Measurements from ENCODE around the gene TOMM6. TPM values are rescaled to one million over a fixed set of nuclear protein-coding genes. Genes with fewer than 3 reads are reported as not detected.

Gene TOMM6
- total RNA-seq, 1 experiment from 2014 or later, result 239 TPM

DNA sequence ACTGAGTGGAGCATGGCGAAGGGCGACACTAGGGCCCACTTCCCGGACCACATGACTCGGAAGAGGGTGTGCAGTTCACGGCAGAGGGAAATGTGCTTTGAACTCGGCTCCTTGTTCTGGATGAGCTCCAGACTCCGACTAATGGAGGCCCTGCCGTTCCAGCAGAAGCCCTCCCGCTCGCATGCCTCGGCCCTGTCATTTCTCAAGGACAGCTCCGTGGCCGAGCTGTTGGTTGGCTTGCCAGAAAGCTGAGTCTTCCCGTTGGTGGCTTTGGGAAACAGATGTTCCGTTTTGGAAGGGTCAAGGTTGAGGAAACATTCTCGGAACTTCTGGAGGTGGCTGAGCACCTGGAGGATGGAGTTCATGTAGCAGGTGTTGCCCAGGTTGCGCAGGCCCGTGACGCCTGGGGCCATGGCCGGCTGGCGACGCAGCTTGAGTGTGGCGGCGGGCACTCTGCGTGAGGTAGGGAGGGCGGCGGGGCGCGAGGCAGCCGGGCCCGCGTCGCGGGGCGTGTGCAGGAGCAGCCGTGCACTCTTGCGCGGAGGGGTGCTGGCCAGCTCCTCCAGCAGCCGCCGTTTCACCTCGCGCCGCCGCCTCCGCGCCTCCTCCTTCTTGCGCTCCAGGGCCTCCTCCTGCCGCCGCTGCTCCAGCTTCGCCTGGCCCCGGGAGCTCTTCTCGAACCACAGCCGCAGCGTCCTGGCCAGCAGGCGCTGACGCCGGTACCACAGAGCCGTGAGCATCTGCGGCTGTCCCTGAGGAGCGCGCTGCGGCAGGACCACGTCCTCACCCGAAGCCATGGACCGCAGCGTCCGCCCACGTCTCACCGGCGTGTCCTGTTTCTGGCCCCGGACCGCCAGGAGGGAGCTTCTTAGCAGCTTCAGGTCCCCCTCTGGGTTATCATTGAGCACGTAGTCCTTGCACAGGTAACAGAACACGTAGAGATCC, 18.6 kb downstream of the TOMM6 start:
- WGBS (ENCODE audit: extremely low coverage, insufficient read length, low lambda C conversion rate), result no CpG with 5 or more reads among the region's 74 CpGs

More for the DNA sequence above, 18.6 kb downstream of the TOMM6 start:
- no peak overlapping the region for H4K5ac ChIP-seq (ENCODE audit: insufficient read length, low read depth, low read length)
- no peak overlapping the region for H2AFZ ChIP-seq (ENCODE audit: low read length)
- H3K9me3 Mint-ChIP-seq, result no peaks in the 10 kb centered on the region
- H3K9me3 ChIP-seq (ENCODE audit: control insufficient read depth, low read depth, low read length), result no peaks in the 10 kb centered on the region
- no peaks in the 10 kb centered on the region for H3K79me1 ChIP-seq (ENCODE audit: insufficient read depth, low read depth, low read length, poor library complexity, severe bottlenecking)
- no peak overlapping the region for H2BK120ac ChIP-seq (ENCODE audit: low read depth, low read length, poor library complexity, severe bottlenecking)
- H3K56ac ChIP-seq (ENCODE audit: insufficient read length, low read depth, low read length), result no peak overlapping the region
- H4K8ac ChIP-seq (replicated peaks; ENCODE audit: insufficient read length, low read depth, low read length), result no peak overlapping the region
- no peaks in the 10 kb centered on the region for H3K4me1 Mint-ChIP-seq
- H3K4me1 ChIP-seq (ENCODE audit: insufficient read depth, low read length), result no peaks in the 10 kb centered on the region
- no peak overlapping the region for H3K23ac ChIP-seq (ENCODE audit: insufficient read length, low read depth, low read length)
- H2BK12ac ChIP-seq (ENCODE audit: insufficient read length, low read depth, low read length), result no peak overlapping the region
- DNase-seq, result no peak
- H3K18ac ChIP-seq (ENCODE audit: insufficient read length, low read depth, low read length), result no peak overlapping the region
- no peak for TF ChIP-seq CTCF (conservative IDR thresholded peaks at IDR 0.05)
- H2BK5ac ChIP-seq (ENCODE audit: insufficient read length, low read length), result no peak overlapping the region
- H3K27ac Mint-ChIP-seq, result no peak overlapping the region
- no peak overlapping the region for H3K4ac ChIP-seq (ENCODE audit: low read depth, low read length)
- no peak overlapping the region for H3T11ph ChIP-seq (ENCODE audit: low read length)
- H3K14ac ChIP-seq (ENCODE audit: insufficient read depth, low read length), result no peak overlapping the region
- H2AK5ac ChIP-seq (ENCODE audit: insufficient read length, low read length), result no peak overlapping the region
- no peaks in the 10 kb centered on the region for H3K23me2 ChIP-seq (ENCODE audit: insufficient read length, low read depth, low read length, poor library complexity, severe bottlenecking)
- H3K27ac ChIP-seq (ENCODE audit: insufficient read length, low read depth, low read length), result no peak overlapping the region
- H3K4me3 Mint-ChIP-seq, result no peak overlapping the region
- H3K27me3 ChIP-seq (ENCODE audit: insufficient read depth, low read length), result no peaks in the 10 kb centered on the region
- no peak overlapping the region for H4K91ac ChIP-seq (ENCODE audit: insufficient read length, low read depth, low read length)
- H2BK20ac ChIP-seq (ENCODE audit: low read depth, low read length, poor library complexity, severe bottlenecking), result no peak overlapping the region
- H2BK15ac ChIP-seq (ENCODE audit: low read depth, low read length), result no peak overlapping the region
- no peak overlapping the region for H3K4me2 ChIP-seq (ENCODE audit: insufficient read depth, insufficient read length, low read length)
- H3K79me2 ChIP-seq (ENCODE audit: insufficient read depth, low read length), result no peaks in the 10 kb centered on the region
- H4K20me1 ChIP-seq (ENCODE audit: control insufficient read depth, insufficient read depth, insufficient read length), result no peaks in the 10 kb centered on the region
- H3K36me3 Mint-ChIP-seq (ENCODE audit: insufficient read depth in 1 of 3, low read depth in 3 of 3), result peaks cover 0 to 18% (median 9%) of the 10 kb centered on the region in 3 experiments; a peak in 5 of 7 replicates
- H3K27me3 Mint-ChIP-seq (ENCODE audit: low read depth), result no peaks in the 10 kb centered on the region
- H3K9ac ChIP-seq (ENCODE audit: extremely low read depth, insufficient read length, low read length), result no peak overlapping the region
